Measurements from ENCODE around the gene CLDN24. TPM values are rescaled to one million over a fixed set of nuclear protein-coding genes. Genes with fewer than 3 reads are reported as not detected.

The CLDN24 gene
- total RNA-seq, 1 experiment from 2014 or later = not detected

GRCh38 chr4:183314806-183315205 is 7.4 kb downstream of the CLDN24 start:
- H3K36me3 Mint-ChIP-seq = peaks cover 43% of the 10 kb centered on the region
- no peak for TF ChIP-seq PRDM15 (CRISPR knock-in tag; IDR thresholded peaks at IDR 0.05)
- TF ChIP-seq ATF6 (CRISPR knock-in tag; IDR thresholded peaks at IDR 0.05) = no peak
- no peak for TF ChIP-seq NR3C1 (CRISPR knock-in tag; conservative IDR thresholded peaks at IDR 0.05; ENCODE audit: low read depth)
- TF ChIP-seq GRHL2 (CRISPR knock-in tag; IDR thresholded peaks at IDR 0.05; ENCODE audit: insufficient replicate concordance, severe bottlenecking) = no peak
- TF ChIP-seq ZNF232 (CRISPR knock-in tag; IDR thresholded peaks at IDR 0.05) = no peak
- no peak for TF ChIP-seq IRF1 (CRISPR knock-in tag; IDR thresholded peaks at IDR 0.05)
- no peak for TF ChIP-seq ZNF671 (CRISPR knock-in tag; IDR thresholded peaks at IDR 0.05)
- ATAC-seq = no peak
- ChIA-PET CTCF (no interaction called here), POLR2A (no interaction called here)
- no peak overlapping the region for H3K4me3 Mint-ChIP-seq
- no peaks in the 10 kb centered on the region for H3K27me3 Mint-ChIP-seq (ENCODE audit: low read depth)
- H3K27ac Mint-ChIP-seq = no peak overlapping the region
- no peak for DNase-seq (ENCODE audit: low spot score)
- H3K4me1 Mint-ChIP-seq = no peaks in the 10 kb centered on the region
- H3K9me3 Mint-ChIP-seq = no peaks in the 10 kb centered on the region

- POLR2A ChIA-PET = no interaction called here
- no peak for ATAC-seq
- no peak for TF ChIP-seq ZNF121 (CRISPR knock-in tag; IDR thresholded peaks at IDR 0.05)
- no peak for TF ChIP-seq ARID4B (CRISPR knock-in tag; IDR thresholded peaks at IDR 0.05; ENCODE audit: borderline replicate concordance)
- no peak for TF ChIP-seq AR (CRISPR knock-in tag; IDR thresholded peaks at IDR 0.05)
- TF ChIP-seq FOXP1 (CRISPR knock-in tag; IDR thresholded peaks at IDR 0.05; ENCODE audit: borderline replicate concordance) = no peak
- TF ChIP-seq MAX (CRISPR knock-in tag; IDR thresholded peaks at IDR 0.05) = no peak
- Mint-ChIP-seq H3K36me3 (peaks cover 43% of the 10 kb centered on the region), H3K4me1 (no peaks in the 10 kb centered on the region), H3K4me3 (no peak overlapping the region), H3K27me3 (ENCODE audit: low read depth) (no peaks in the 10 kb centered on the region), H3K27ac (no peak overlapping the region), H3K9me3 (no peaks in the 10 kb centered on the region)
- CTCF ChIA-PET = no interaction called here
- no peak for DNase-seq (ENCODE audit: low spot score)
These were observed 7.9 kb downstream of the CLDN24 start for GRCh38 chr4:183314336-183314735.
